GM12874 (cell line): ENCODE results near the gene CDH22.
A peak's percentile ranks its signal among the peaks of the same experiment; 100 is the strongest.

Source experiments
- TF ChIP-seq, protein P1 (sequence below): IDR thresholded peaks from 2 replicates; pipeline ENCODE4 v1.5.1; 2011; ENCODE audit warnings: low read depth, mild to moderate bottlenecking, control low read depth, low read length, moderate library complexity; ENCODE audit not compliant: insufficient read depth

The CDH22 gene

DNA sequence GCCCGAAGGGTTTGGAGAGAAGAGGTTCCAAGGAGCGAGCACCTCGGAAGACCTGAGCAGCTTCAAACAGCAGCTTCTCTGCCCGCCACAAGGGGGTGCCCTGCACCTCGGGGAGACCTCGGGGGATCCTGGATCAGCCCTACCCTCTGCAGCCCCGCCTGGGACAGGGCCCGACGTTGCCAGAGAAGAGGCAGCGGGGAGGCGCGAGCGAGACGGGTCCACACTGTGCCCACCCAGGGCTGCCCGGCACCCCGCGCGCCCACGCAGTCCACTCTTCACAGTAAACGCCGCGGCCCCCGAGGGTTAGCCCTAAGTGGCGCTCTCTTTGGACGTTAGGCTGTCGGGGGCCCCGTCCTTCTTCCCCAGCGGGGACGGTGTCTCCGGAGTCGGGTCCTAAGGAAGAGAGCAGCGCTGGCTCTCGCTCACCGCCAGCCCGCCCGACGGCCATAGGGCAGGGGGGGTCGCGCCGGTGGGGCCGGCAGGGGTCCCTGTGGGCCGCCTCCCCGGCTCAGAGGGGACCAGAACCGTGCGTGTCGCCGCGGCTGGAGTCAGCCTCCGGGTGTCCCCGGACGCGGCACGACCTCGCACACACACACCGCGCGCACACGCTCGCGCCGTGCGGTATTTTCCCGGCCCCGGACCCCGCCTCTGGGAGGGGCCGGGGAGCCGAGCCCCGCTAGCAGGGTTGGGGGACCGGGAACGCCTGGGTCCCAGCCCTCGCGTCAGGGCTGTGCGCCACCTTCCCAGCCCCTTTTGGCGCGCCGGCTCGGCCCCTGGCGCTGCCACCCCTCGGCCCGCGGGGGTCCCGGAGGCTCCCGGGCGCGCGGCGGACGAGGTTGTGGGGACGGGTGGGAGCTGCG lies 929 bp downstream of the CDH22 start:
- TF ChIP-seq, protein P1, sequence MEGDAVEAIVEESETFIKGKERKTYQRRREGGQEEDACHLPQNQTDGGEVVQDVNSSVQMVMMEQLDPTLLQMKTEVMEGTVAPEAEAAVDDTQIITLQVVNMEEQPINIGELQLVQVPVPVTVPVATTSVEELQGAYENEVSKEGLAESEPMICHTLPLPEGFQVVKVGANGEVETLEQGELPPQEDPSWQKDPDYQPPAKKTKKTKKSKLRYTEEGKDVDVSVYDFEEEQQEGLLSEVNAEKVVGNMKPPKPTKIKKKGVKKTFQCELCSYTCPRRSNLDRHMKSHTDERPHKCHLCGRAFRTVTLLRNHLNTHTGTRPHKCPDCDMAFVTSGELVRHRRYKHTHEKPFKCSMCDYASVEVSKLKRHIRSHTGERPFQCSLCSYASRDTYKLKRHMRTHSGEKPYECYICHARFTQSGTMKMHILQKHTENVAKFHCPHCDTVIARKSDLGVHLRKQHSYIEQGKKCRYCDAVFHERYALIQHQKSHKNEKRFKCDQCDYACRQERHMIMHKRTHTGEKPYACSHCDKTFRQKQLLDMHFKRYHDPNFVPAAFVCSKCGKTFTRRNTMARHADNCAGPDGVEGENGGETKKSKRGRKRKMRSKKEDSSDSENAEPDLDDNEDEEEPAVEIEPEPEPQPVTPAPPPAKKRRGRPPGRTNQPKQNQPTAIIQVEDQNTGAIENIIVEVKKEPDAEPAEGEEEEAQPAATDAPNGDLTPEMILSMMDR, result peak; percentile 95

- TF ChIP-seq, protein P1, result no peak
Observed at GRCh38 chr20:46306743-46307138, 1.6 kb downstream of the CDH22 start.

DNA sequence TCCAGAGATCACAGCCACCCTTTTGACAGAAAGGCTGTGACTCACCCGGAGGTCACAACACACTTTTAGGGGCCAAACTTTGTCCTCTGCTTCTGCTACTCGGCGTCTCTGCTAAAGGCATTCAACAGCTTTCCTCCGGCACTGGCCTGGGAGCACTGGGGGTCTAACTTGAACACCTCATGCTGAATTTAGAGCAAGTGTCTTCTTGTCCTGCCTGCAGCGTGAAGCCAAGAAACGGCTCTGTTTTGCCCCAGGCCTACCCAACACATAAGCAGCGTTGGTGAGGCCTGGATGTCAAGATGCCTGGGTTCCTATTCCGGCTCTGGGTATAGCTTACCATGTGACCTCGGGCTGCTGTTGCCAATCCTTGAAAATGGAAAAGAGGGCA lies 2.3 kb downstream of the CDH22 start:
- TF ChIP-seq, protein P1, result no peak

GRCh38 chr20:46305331-46305972 lies 2.8 kb downstream of the CDH22 start:
- TF ChIP-seq, protein P1, result no peak

GRCh38 chr20:46304852-46305251 lies 3.4 kb downstream of the CDH22 start:
- TF ChIP-seq, protein P1, result no peak

- TF ChIP-seq, protein P1, result no peak
Observed at GRCh38 chr20:46304361-46304760, 3.9 kb downstream of the CDH22 start.

DNA sequence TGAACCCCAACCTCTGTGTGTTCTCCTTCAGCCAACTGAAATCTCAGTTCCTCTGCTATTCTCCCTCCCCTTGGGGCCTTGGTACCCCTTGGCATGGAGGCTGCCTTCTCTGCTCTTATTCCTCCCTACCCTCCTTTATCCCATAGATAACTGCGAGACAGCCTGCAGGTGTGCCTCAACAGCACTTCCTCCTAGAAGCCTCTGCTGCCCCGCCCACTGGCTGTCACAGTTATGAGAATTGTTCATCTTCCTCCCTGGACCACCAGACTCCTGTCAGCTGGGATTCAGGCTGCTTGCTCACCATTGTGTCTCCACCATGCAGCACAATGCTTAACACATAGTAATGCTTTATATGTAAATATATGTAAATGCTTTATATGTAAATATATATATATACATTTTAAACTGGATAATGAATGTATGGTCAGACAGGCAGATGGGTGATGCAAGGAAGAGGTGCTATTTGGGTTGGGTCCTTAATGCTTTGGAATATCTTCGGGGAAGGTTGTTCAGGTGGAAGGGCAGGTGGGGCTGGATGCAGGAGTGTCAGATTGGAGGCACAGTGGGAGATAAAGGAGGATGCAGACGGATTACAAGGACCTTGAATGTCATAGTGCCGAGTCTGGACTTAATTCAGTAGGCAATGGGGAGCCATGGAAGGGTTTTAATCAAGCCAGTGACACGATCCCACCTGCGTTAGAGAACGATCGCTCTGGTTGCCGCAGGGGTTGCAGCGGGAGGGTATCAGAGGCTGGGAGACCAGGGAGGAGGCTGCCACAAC lies 4.9 kb downstream of the CDH22 start:
- TF ChIP-seq, protein P1, result no peak
